Measurements from ENCODE around the gene HDDC3. TPM values are rescaled to one million over a fixed set of nuclear protein-coding genes. Genes with fewer than 3 reads are reported as not detected.

HDDC3 gene
- total and polyA plus RNA-seq, 2 donors = 18.7 to 25.4 TPM

DNA sequence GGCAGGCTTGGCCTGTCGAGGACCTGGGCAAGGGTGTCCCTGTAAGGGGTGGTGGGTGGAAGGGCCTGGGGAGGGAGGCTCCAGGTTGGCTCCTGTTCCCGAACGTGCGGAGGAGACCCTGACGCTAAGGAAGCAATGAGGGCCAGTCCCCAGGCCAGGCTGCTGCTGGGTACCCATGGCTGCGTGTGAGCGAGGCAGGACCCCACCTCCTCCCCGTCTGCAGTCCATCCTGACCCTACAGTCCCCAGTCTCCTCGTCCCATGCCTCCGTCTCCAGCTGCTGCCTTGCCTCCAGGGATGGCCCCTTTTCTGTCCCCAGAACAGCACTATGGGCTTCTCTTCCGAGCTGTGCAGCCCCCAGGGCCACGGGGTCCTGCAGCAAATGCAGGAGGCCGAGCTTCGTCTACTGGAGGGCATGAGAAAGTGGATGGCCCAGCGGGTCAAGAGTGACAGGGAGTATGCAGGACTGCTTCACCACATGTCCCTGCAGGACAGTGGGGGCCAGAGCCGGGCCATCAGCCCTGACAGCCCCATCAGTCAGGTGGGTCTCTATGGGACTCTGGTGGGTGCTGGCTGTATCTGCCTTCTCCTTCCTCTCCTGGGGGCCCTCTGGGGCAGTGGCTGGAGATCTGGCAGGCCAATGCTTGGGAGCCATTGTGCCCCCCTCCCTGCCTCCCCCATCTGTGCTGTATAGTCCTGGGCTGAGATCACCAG is 47.5 kb downstream of the HDDC3 start:
- Histone ChIP-seq H3K9me3 (ENCODE audit: control insufficient read depth in 2 of 2, insufficient read depth in 1 of 2, low read length in 1 of 2) (peaks cover 0 to 6% of the 10 kb centered on the region in 2 donors), H3K27me3 (ENCODE audit: control insufficient read depth in 2 of 2, insufficient read depth in 1 of 2, low read length in 1 of 2) (peaks cover 7 to 29% of the 10 kb centered on the region in 2 donors), H3K27ac (ENCODE audit: low read depth in 1 of 2, low read length in 1 of 2) (peak overlapping the region; percentile 60 to 81), H3K36me3 (ENCODE audit: control insufficient read depth in 2 of 2, insufficient read depth in 2 of 2, low read length in 1 of 2) (peaks cover 21 to 24% of the 10 kb centered on the region in 2 donors), H3K4me3 (ENCODE audit: low read length in 2 of 2) (peak overlapping the region; percentile 24 to 40), H3K4me1 (ENCODE audit: control insufficient read depth in 2 of 2, insufficient read depth in 2 of 2, low read length in 2 of 2) (peaks cover 0 to 31% of the 10 kb centered on the region in 2 donors)
- DNase-seq (ENCODE audit: low read depth in 6 of 9, low spot score in 9 of 9) = no peak
- 50% methylated on average over 16 of the region's 16 CpGs for WGBS

DNA sequence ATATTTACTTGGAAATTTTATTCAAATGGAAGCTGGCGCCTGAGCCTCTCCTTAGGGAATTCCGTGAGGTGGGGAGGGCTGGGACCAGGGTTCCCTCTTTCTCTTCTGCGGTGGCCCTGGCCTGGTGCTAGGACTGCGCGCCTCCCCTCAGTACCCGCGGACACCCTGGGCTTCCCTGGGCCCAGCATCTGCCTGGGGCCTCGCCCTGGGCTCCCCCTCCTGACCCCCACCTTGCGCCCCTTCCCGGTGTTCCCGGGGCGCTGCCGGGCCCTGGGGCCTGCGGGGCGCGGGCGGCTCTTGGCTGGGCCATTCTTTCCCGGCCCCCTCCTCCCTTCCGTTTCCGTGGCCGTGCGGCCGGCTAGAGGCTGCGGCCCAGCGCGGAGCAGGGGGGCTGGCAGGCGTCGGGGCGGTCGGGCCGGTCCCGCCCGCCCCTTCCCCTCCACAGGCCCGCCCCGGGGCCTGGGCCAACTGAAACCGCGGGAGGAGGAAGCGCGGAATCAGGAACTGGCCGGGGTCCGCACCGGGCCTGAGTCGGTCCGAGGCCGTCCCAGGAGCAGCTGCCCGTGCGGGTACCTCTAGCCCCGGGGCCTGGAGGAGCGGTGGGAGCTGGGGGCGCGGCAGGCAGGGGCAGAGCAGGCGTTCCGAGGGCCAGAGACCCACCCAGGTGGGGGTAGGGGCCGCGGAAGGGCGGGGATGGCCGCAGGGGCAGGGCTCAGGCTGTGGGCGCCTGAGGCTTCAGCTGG is 48.2 kb downstream of the HDDC3 start, which contains the start of gene FES:
FES (plus strand) TSS at position 529 of the 743 bp plus-strand sequence. CDS start 542 bp downstream, outside the sequence.
- Histone ChIP-seq H3K27ac (ENCODE audit: low read depth in 1 of 2, low read length in 1 of 2) (peak within 1 kb of the TSS; percentile 62 to 81), H3K27me3 (ENCODE audit: control insufficient read depth in 2 of 2, insufficient read depth in 1 of 2, low read length in 1 of 2) (peaks cover 7 to 29% of the 10 kb centered on the region in 2 donors), H3K36me3 (ENCODE audit: control insufficient read depth in 2 of 2, insufficient read depth in 2 of 2, low read length in 1 of 2) (peaks cover 28 to 31% of the 10 kb centered on the region in 2 donors), H3K4me1 (ENCODE audit: control insufficient read depth in 2 of 2, insufficient read depth in 2 of 2, low read length in 2 of 2) (peaks cover 0 to 24% of the 10 kb centered on the region in 2 donors), H3K9me3 (ENCODE audit: control insufficient read depth in 2 of 2, insufficient read depth in 1 of 2, low read length in 1 of 2) (peaks cover 0 to 6% of the 10 kb centered on the region in 2 donors), H3K4me3 (ENCODE audit: low read length in 2 of 2) (peak within 1 kb of the TSS; percentile 24 to 40)
- DNase-seq (ENCODE audit: low read depth in 6 of 9, low spot score in 9 of 9) = no peak
- WGBS = 9% methylated on average over 58 of the region's 58 CpGs

- H3K4me1 ChIP-seq (ENCODE audit: control insufficient read depth in 2 of 2, insufficient read depth in 2 of 2, low read length in 2 of 2) = peaks cover 0 to 22% of the 10 kb centered on the region in 2 donors
- H3K36me3 ChIP-seq (ENCODE audit: control insufficient read depth in 2 of 2, insufficient read depth in 2 of 2, low read length in 1 of 2) = peaks cover 31 to 37% of the 10 kb centered on the region in 2 donors
Measured at GRCh38 chr15:90883526-90883975, 48.8 kb downstream of the HDDC3 start.

GRCh38 chr15:90882781-90883525 is 49.4 kb downstream of the HDDC3 start:
- peaks cover 35 to 43% of the 10 kb centered on the region in 2 donors for H3K36me3 ChIP-seq (ENCODE audit: control insufficient read depth in 2 of 2, insufficient read depth in 2 of 2, low read length in 1 of 2)
- peaks cover 7 to 29% of the 10 kb centered on the region in 2 donors for H3K27me3 ChIP-seq (ENCODE audit: control insufficient read depth in 2 of 2, insufficient read depth in 1 of 2, low read length in 1 of 2)
- WGBS = 95% methylated on average over 13 of the region's 13 CpGs
- peaks cover 0 to 6% of the 10 kb centered on the region in 2 donors for H3K9me3 ChIP-seq (ENCODE audit: control insufficient read depth in 2 of 2, insufficient read depth in 1 of 2, low read length in 1 of 2)
- H3K4me3 ChIP-seq (ENCODE audit: low read length in 2 of 2) = no peak overlapping the region
- H3K4me1 ChIP-seq (ENCODE audit: control insufficient read depth in 2 of 2, insufficient read depth in 2 of 2, low read length in 2 of 2) = peaks cover 0 to 22% of the 10 kb centered on the region in 2 donors
- DNase-seq (ENCODE audit: low read depth in 6 of 9, low spot score in 9 of 9) = no peak
- no peak overlapping the region for H3K27ac ChIP-seq (ENCODE audit: low read depth in 1 of 2, low read length in 1 of 2)

More at GRCh38 chr15:90883526-90883975, 48.8 kb downstream of the HDDC3 start:
- peaks cover 7 to 29% of the 10 kb centered on the region in 2 donors for H3K27me3 ChIP-seq (ENCODE audit: control insufficient read depth in 2 of 2, insufficient read depth in 1 of 2, low read length in 1 of 2)
- no peak overlapping the region for H3K4me3 ChIP-seq (ENCODE audit: low read length in 2 of 2)
- H3K27ac ChIP-seq (ENCODE audit: low read depth in 1 of 2, low read length in 1 of 2) = peak overlapping the region; percentile 62 to 68
- WGBS = 84% methylated on average over 7 of the region's 7 CpGs
- DNase-seq (ENCODE audit: low read depth in 6 of 9, low spot score in 9 of 9) = no peak
- H3K9me3 ChIP-seq (ENCODE audit: control insufficient read depth in 2 of 2, insufficient read depth in 1 of 2, low read length in 1 of 2) = peaks cover 0 to 6% of the 10 kb centered on the region in 2 donors

- peaks cover 0 to 6% of the 10 kb centered on the region in 2 donors for H3K9me3 ChIP-seq (ENCODE audit: control insufficient read depth in 2 of 2, insufficient read depth in 1 of 2, low read length in 1 of 2)
- H3K4me3 ChIP-seq (ENCODE audit: low read length in 2 of 2) = no peak overlapping the region
- H3K27ac ChIP-seq (ENCODE audit: low read depth in 1 of 2, low read length in 1 of 2) = no peak overlapping the region
- peaks cover 43 to 51% of the 10 kb centered on the region in 2 donors for H3K36me3 ChIP-seq (ENCODE audit: control insufficient read depth in 2 of 2, insufficient read depth in 2 of 2, low read length in 1 of 2)
- H3K4me1 ChIP-seq (ENCODE audit: control insufficient read depth in 2 of 2, insufficient read depth in 2 of 2, low read length in 2 of 2) = peaks cover 0 to 22% of the 10 kb centered on the region in 2 donors
- peaks cover 7 to 29% of the 10 kb centered on the region in 2 donors for H3K27me3 ChIP-seq (ENCODE audit: control insufficient read depth in 2 of 2, insufficient read depth in 1 of 2, low read length in 1 of 2)
- 96% methylated on average over 19 of the region's 19 CpGs for WGBS
- no peak for DNase-seq (ENCODE audit: low read depth in 6 of 9, low spot score in 9 of 9)
Measured at GRCh38 chr15:90881978-90882721, 50.2 kb downstream of the HDDC3 start.

DNA sequence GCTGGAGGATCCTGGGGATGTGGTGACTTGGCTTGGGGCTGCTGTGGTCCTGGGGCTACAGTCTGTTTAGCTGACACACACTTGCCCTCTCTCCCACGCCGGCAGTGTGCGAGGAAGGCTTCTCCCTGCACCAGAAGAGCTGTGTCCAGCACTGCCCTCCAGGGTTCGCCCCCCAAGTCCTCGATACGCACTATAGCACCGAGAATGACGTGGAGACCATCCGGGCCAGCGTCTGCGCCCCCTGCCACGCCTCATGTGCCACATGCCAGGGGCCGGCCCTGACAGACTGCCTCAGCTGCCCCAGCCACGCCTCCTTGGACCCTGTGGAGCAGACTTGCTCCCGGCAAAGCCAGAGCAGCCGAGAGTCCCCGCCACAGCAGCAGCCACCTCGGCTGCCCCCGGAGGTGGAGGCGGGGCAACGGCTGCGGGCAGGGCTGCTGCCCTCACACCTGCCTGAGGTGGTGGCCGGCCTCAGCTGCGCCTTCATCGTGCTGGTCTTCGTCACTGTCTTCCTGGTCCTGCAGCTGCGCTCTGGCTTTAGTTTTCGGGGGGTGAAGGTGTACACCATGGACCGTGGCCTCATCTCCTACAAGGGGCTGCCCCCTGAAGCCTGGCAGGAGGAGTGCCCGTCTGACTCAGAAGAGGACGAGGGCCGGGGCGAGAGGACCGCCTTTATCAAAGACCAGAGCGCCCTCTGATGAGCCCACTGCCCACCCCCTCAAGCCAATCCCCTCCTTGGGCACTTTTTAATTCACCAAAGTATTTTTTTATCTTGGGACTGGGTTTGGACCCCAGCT is 51.0 kb downstream of the HDDC3 start:
- DNase-seq (ENCODE audit: low read depth in 6 of 9, low spot score in 9 of 9) = no peak
- Histone ChIP-seq H3K4me1 (ENCODE audit: control insufficient read depth in 2 of 2, insufficient read depth in 2 of 2, low read length in 2 of 2) (peaks cover 0 to 22% of the 10 kb centered on the region in 2 donors), H3K27me3 (ENCODE audit: control insufficient read depth in 2 of 2, insufficient read depth in 1 of 2, low read length in 1 of 2) (peaks cover 7 to 29% of the 10 kb centered on the region in 2 donors), H3K9me3 (ENCODE audit: control insufficient read depth in 2 of 2, insufficient read depth in 1 of 2, low read length in 1 of 2) (peaks cover 0 to 6% of the 10 kb centered on the region in 2 donors), H3K4me3 (ENCODE audit: low read length in 2 of 2) (no peak overlapping the region), H3K27ac (ENCODE audit: low read depth in 1 of 2, low read length in 1 of 2) (no peak overlapping the region), H3K36me3 (ENCODE audit: control insufficient read depth in 2 of 2, insufficient read depth in 2 of 2, low read length in 1 of 2) (peaks cover 50 to 58% of the 10 kb centered on the region in 2 donors)
- 98% methylated on average over 35 of the region's 35 CpGs for WGBS

DNA sequence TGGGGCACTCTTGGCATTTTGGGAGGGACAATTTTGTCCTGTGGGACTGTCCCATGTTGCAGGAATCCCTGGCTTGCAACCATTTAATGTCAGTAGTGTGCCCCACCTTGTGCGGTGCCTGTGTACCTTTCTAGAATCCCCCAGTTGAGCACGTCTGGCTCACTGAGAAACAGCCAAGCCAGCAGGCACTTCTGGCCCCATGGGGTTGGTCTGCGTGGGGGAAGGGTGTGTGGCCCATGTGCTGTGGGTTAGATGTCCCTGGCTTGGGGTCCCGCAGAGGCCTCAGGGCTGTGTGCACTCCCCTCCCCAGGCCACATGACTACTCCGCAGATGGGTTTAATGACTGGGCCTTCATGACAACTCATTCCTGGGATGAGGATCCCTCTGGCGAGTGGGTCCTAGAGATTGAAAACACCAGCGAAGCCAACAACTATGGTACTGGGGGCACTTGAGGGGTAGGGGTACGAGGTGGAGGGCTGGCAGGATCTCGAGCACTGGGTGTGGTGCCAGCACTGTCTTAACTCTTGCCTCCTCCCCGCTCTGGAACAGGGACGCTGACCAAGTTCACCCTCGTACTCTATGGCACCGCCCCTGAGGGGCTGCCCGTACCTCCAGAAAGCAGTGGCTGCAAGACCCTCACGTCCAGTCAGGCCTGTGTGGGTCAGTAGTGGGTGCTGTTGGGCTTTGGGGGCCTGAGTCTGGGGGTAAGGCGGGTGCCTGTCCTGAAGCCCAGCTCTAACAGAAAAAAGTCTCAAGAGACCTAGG is 51.8 kb downstream of the HDDC3 start:
- Histone ChIP-seq H3K4me3 (ENCODE audit: low read length in 2 of 2) (no peak overlapping the region), H3K36me3 (ENCODE audit: control insufficient read depth in 2 of 2, insufficient read depth in 2 of 2, low read length in 1 of 2) (peaks cover 52 to 66% of the 10 kb centered on the region in 2 donors), H3K27ac (ENCODE audit: low read depth in 1 of 2, low read length in 1 of 2) (no peak overlapping the region), H3K9me3 (ENCODE audit: control insufficient read depth in 2 of 2, insufficient read depth in 1 of 2, low read length in 1 of 2) (peaks cover 0 to 6% of the 10 kb centered on the region in 2 donors), H3K27me3 (ENCODE audit: control insufficient read depth in 2 of 2, insufficient read depth in 1 of 2, low read length in 1 of 2) (peaks cover 7 to 25% of the 10 kb centered on the region in 2 donors), H3K4me1 (ENCODE audit: control insufficient read depth in 2 of 2, insufficient read depth in 2 of 2, low read length in 2 of 2) (peaks cover 0 to 17% of the 10 kb centered on the region in 2 donors)
- DNase-seq (ENCODE audit: low read depth in 6 of 9, low spot score in 9 of 9) = no peak
- WGBS = 96% methylated on average over 16 of the region's 16 CpGs
